Stomach (tissue), 9 donors: ENCODE measurements around the gene JAKMIP1. TPM values are rescaled to one million over a fixed set of nuclear protein-coding genes. Genes with fewer than 3 reads are reported as not detected.

ENCODE experiments used
- DNase-seq, 2 donors: peaks; one replicate each; pipeline versions ENCODE4 v3.0.0 to v3.0.0-alpha.2; 2013 to 2019
- H3K27ac ChIP-seq, 5 donors: fragments of 200-600 bp in 4 of 5; sonication (generic) in 4 of 5; one replicate each; pipeline ENCODE4 v1.5.1; 2013 to 2019; ENCODE audit warnings: mild to moderate bottlenecking in 1 of 5, moderate library complexity in 1 of 5
- H3K27me3 ChIP-seq, 3 donors: fragments of 200-600 bp; sonication (generic); one replicate each; pipeline ENCODE4 v1.5.1; 2017 to 2019; ENCODE audit warnings: mixed run types in 1 of 3
- H3K36me3 ChIP-seq, 4 donors: fragments of 200-600 bp; sonication (generic); 1 replicate in 3 of 4; 2 replicates in 1 of 4; pipeline ENCODE4 v1.5.1; 2016 to 2019
- H3K4me1 ChIP-seq, 4 donors: fragments of 200-600 bp; sonication (generic); one replicate each; pipeline ENCODE4 v1.5.1; 2016 to 2019
- H3K4me3 ChIP-seq, 4 donors: fragments of 200-600 bp; sonication (generic) in 3 of 4; one replicate each; pipeline ENCODE4 v1.5.1; 2016 to 2019; ENCODE audit warnings: mild to moderate bottlenecking in 1 of 4
- H3K9me3 ChIP-seq, 4 donors: fragments of 200-600 bp; sonication (generic); one replicate each; pipeline ENCODE4 v1.5.1; 2016 to 2019
- CTCF ChIP-seq, 7 experiments: fragments of 450-650 bp in 4 of 7; fragments of 200-600 bp in 3 of 7; sonication (generic) in 3 of 7; IDR thresholded peaks; one replicate each; pipeline ENCODE4 v1.5.1; 2016 to 2019; ENCODE audit warnings: antibody characterized with exemption in 7 of 7, control low read depth in 2 of 7, mild to moderate bottlenecking in 1 of 7
- EP300 ChIP-seq: sonication (generic); formaldehyde crosslinking; IDR thresholded peaks from one replicate; pipeline ENCODE4 v1.6.1; 2017; ENCODE audit warnings: antibody characterized with exemption
- POLR2A ChIP-seq, 4 donors: fragments of 450-650 bp; IDR thresholded peaks; one replicate each; pipeline ENCODE4 v1.6.1; 2016; ENCODE audit warnings: antibody characterized with exemption in 4 of 4, control low read depth in 2 of 4, mild to moderate bottlenecking in 1 of 4, moderate library complexity in 1 of 4
- POLR2AphosphoS5 ChIP-seq, 3 donors: sonication (generic); formaldehyde crosslinking; IDR thresholded peaks; one replicate each; pipeline ENCODE4 v1.6.1; 2016; ENCODE audit warnings: antibody characterized with exemption in 3 of 3
- WGBS, 5 donors: extraction: QIAGEN DNeasy Blood & Tissue Kit in 3 of 5; methylation state at CpG; one replicate each; pipeline versions ENCODE4 v1.1.5 to v1.1.7; 2013 to 2018; 5-methylcytosine and 5-hydroxymethylcytosine counted together
- intact Hi-C: fragments of 100-400 bp; cut with DNase I; formaldehyde crosslinking; loops from one replicate; pipeline ENCODE4 v1.15.1; 2023; ENCODE audit warnings: low total_unique reads
- polyA plus RNA-seq, 3 donors: library from polyadenylated mRNA; stranded (reverse); fragments of 200-250 nt; gene quantifications; one replicate each; pipeline ENCODE4 v1.2.3, GENCODE V29; 2013
- total RNA-seq, 5 donors: library from RNA; depleted of rRNA; stranded (reverse); fragments of >200 nt; gene quantifications; one replicate each; pipeline versions ENCODE4 v1.1.0 to v1.2.3, GENCODE V29; 2014 to 2016
- donor health status: healthy with polysubstance abuse.
- donor health status: Bipolar disorder and iron deficiency.
- donor health status: healthy.

JAKMIP1 gene
- total and polyA plus RNA-seq, 8 donors, result 0.18 to 10.3 (median 0.54) TPM; not detected in 2

- TF ChIP-seq CTCF (IDR thresholded peaks at IDR 0.05) (no peak), POLR2AphosphoS5 (IDR thresholded peaks at IDR 0.05) (no peak), EP300 (no peak), POLR2A (IDR thresholded peaks at IDR 0.05) (no peak)
- Histone ChIP-seq H3K27me3 (no peaks in the 10 kb centered on the region), H3K9me3 (peaks cover 21 to 50% (median 44%) of the 10 kb centered on the region in 4 donors), H3K27ac (no peak overlapping the region), H3K4me1 (no peaks in the 10 kb centered on the region), H3K36me3 (no peaks in the 10 kb centered on the region), H3K4me3 (no peak overlapping the region)
- intact Hi-C loops, result no loop called here
- 86 to 92% (median 90%) methylated on average over 7 of the region's 7 CpGs for WGBS, 5 donors
- no peak for DNase-seq
These were observed 141.0 kb downstream of the JAKMIP1 start for GRCh38 chr4:6059375-6059805.

GRCh38 chr4:6058531-6059374 lies 141.6 kb downstream of the JAKMIP1 start:
- peaks cover 0 to 4% (median 0%) of the 10 kb centered on the region in 4 donors for H3K4me1 ChIP-seq
- no peak overlapping the region for H3K4me3 ChIP-seq
- WGBS, 5 donors, result 93 to 97% (median 93%) methylated on average over 10 to 12 of the region's 12 CpGs
- H3K27ac ChIP-seq, result no peak overlapping the region
- peaks cover 21 to 50% (median 44%) of the 10 kb centered on the region in 4 donors for H3K9me3 ChIP-seq
- no peak for DNase-seq
- H3K36me3 ChIP-seq, result no peaks in the 10 kb centered on the region
- no peaks in the 10 kb centered on the region for H3K27me3 ChIP-seq
- intact Hi-C loops, result no loop called here
- TF ChIP-seq CTCF (IDR thresholded peaks at IDR 0.05), result no peak
- no peak for TF ChIP-seq POLR2AphosphoS5 (IDR thresholded peaks at IDR 0.05)
- TF ChIP-seq EP300, result no peak
- TF ChIP-seq POLR2A (IDR thresholded peaks at IDR 0.05), result no peak

GRCh38 chr4:6056976-6057766 lies 143.2 kb downstream of the JAKMIP1 start:
- no peak for TF ChIP-seq POLR2A (IDR thresholded peaks at IDR 0.05)
- TF ChIP-seq POLR2AphosphoS5 (IDR thresholded peaks at IDR 0.05), result no peak
- TF ChIP-seq CTCF (IDR thresholded peaks at IDR 0.05), result no peak
- TF ChIP-seq EP300, result no peak
- Histone ChIP-seq H3K36me3 (no peaks in the 10 kb centered on the region), H3K27me3 (no peaks in the 10 kb centered on the region), H3K27ac (no peak overlapping the region), H3K4me1 (peaks cover 0 to 9% (median 3%) of the 10 kb centered on the region in 4 donors), H3K4me3 (no peak overlapping the region), H3K9me3 (peaks cover 21 to 50% (median 44%) of the 10 kb centered on the region in 4 donors)
- intact Hi-C loops, result no loop called here
- DNase-seq, result peak in 1 of 2 donors; percentile 37
- WGBS, 5 donors, result 86 to 89% (median 88%) methylated on average over 14 to 15 of the region's 15 CpGs

GRCh38 chr4:6055436-6055835 lies 144.9 kb downstream of the JAKMIP1 start:
- Histone ChIP-seq H3K27me3 (no peaks in the 10 kb centered on the region), H3K9me3 (peaks cover 21 to 38% (median 34%) of the 10 kb centered on the region in 4 donors), H3K4me3 (no peak overlapping the region), H3K4me1 (peaks cover 0 to 9% (median 3%) of the 10 kb centered on the region in 4 donors), H3K27ac (no peak overlapping the region), H3K36me3 (no peaks in the 10 kb centered on the region)
- 80 to 85% (median 82%) methylated on average over 4 of the region's 4 CpGs for WGBS, 5 donors
- no peak for DNase-seq
- no peak for TF ChIP-seq POLR2AphosphoS5 (IDR thresholded peaks at IDR 0.05)
- no peak for TF ChIP-seq POLR2A (IDR thresholded peaks at IDR 0.05)
- intact Hi-C loops, result no loop called here
